BE2C (cell line): ENCODE data around the gene AMZ2. TPM values are rescaled to one million over a fixed set of nuclear protein-coding genes. Genes with fewer than 3 reads are reported as not detected.
"Not testable (repeated sequence)": the region's sequence is repeated elsewhere in the genome, so short reads cannot be mapped to it uniquely, and the experiment has no call there.

ENCODE experiments used
- DNase-seq: peaks from one replicate; pipeline ENCODE4 v3.0.0-alpha.2; 2020
- H3K27me3 ChIP-seq: fragments of 250-450 bp; sonication (Bioruptor Pico); 2 replicates; pipeline ENCODE4 v1.5.1; 2020; ENCODE audit warnings: mild to moderate bottlenecking
- H3K36me3 ChIP-seq: fragments of 250-450 bp; sonication (Bioruptor Pico); 2 replicates; pipeline ENCODE4 v1.5.1; 2020; ENCODE audit warnings: mild to moderate bottlenecking
- H3K4me1 ChIP-seq: fragments of 250-450 bp; sonication (Bioruptor Pico); 2 replicates; pipeline ENCODE4 v1.5.1; 2020
- H3K4me3 ChIP-seq: 2 replicates; pipeline ENCODE4 v1.5.1; 2011; ENCODE audit warnings: low read depth, low read length
- H3K9me3 ChIP-seq: fragments of 250-450 bp; sonication (Bioruptor Pico); 2 replicates; pipeline ENCODE4 v1.5.1; 2020
- CTCF ChIP-seq: IDR thresholded peaks from 2 replicates; pipeline ENCODE4 v1.5.1; 2012; ENCODE audit warnings: mild to moderate bottlenecking, low read depth, low read length
- polyA plus RNA-seq: library from polyadenylated mRNA; unstranded; fragments of >200 nt; gene quantifications from one replicate; pipeline ENCODE4 v1.2.1, GENCODE V29; 2012; ENCODE audit warnings: low read depth, missing spikeins; ENCODE audit not compliant: insufficient read length, insufficient read depth

AMZ2 gene, protein sequence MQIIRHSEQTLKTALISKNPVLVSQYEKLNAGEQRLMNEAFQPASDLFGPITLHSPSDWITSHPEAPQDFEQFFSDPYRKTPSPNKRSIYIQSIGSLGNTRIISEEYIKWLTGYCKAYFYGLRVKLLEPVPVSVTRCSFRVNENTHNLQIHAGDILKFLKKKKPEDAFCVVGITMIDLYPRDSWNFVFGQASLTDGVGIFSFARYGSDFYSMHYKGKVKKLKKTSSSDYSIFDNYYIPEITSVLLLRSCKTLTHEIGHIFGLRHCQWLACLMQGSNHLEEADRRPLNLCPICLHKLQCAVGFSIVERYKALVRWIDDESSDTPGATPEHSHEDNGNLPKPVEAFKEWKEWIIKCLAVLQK
- polyA plus RNA-seq, result 64.2 TPM

GRCh38 chr17:68247445-68248198, at the start of gene AMZ2:
AMZ2 (plus strand) TSS chr17:68248043; CDS start chr17:68250188, 2,145 bp downstream.
- Histone ChIP-seq H3K4me3 (peak within 1 kb of the TSS; percentile 77), H3K9me3 (no peaks in the 10 kb centered on the region), H3K27me3 (no peaks in the 10 kb centered on the region), H3K36me3 (no peaks in the 10 kb centered on the region), H3K4me1 (no peaks in the 10 kb centered on the region)
- DNase-seq, result peak; percentile 97
- TF ChIP-seq CTCF, result no peak

DNA sequence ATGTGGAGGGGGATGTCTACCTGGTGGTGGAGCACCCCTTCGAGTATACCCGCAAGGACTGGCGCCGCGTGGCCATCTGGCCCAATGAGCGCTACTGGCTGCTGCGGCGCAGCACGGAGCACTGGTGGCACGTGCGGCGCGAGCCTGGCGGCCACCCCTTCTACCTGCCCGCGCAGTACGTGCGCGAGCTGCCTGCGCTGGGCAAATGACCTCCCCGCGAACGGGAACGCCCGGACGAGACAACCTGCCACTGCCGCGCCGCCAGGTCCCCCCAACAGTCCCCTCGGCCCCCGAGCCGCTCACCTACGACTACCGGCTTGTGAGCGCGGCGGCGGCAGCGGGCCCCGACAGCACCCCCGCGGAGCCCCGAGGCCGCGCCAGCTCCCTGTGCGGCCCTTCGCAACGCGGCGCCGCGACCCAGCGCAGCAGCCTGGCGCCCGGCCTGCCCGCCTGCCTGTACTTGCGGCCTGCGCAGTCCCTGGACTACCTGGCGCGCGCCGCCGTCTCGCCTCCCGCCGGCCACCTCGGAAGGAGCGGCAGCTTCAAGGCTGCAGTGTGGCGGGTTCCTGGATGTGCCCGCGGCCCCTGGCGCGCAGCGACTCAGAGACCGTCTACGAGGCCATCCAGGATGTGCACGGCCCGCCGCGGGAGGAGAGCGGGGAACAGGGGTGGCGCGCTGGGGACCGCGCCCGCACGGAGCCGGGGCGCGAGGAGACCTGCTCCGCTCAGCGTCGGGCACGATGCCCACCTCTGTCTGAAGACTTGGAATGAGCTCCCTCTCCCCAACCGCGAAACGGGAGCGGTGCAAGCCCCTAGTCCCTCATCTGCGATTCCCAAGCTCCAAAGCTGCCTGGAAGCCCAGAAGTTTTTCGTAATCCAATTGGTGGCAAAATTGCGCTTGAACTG, 48.7 kb upstream of the AMZ2 start:
- no peaks in the 10 kb centered on the region for H3K4me1 ChIP-seq
- H3K4me3 ChIP-seq, result no peak overlapping the region
- TF ChIP-seq CTCF, result no peak
- H3K36me3 ChIP-seq, result no peaks in the 10 kb centered on the region
- H3K9me3 ChIP-seq, result no peaks in the 10 kb centered on the region
- no peak for DNase-seq
- peaks cover 61% of the 10 kb centered on the region for H3K27me3 ChIP-seq

DNA sequence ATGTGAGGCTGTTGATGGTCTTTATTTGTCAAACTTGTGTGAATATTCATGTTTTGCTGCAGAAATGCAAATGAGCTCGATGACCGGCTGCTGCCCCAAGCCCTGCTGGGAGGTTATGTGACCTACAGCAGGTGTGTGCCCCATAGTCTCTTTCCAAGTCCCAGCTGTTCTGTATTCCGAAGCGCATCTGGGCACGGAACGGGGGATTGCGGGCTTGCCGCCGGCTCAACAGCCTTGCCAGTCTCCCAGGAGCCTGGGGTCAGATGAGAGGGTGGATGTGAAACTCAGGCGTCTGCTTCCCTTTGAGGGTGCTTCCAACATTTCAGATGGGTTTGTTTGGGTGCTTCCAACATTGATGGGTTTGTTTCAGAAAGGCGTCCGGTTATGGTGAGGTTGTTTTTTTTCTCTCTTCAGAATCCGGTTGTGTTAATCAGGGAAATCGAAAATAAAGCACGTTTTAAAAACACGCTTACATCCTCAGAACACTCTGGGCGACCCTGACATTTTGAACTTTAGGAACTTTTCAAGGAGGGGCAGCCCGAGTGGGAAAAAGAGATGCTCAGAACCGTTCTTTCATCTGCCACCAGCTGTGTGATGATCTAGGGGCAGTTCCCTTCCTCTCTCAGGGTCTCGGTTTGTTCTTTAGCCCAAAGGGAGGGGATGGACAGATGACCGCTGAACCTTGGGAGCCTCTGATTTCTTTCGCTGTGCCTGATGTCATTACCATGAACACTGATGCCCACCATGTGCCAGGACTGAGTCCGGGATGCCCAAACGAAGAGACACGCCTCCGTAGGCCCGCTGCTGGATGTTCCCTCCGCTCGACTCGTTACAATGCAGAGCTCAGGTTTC, 47.8 kb upstream of the AMZ2 start:
- DNase-seq, result no peak
- Histone ChIP-seq H3K36me3 (no peaks in the 10 kb centered on the region), H3K9me3 (no peaks in the 10 kb centered on the region), H3K4me3 (peak overlapping the region; percentile 26), H3K27me3 (peaks cover 60% of the 10 kb centered on the region), H3K4me1 (no peaks in the 10 kb centered on the region)
- TF ChIP-seq CTCF, result no peak

GRCh38 chr17:68200689-68201417, 47.0 kb upstream of the AMZ2 start:
- Histone ChIP-seq H3K4me3 (peak overlapping the region; percentile 26), H3K9me3 (no peaks in the 10 kb centered on the region), H3K36me3 (no peaks in the 10 kb centered on the region), H3K27me3 (peaks cover 53% of the 10 kb centered on the region), H3K4me1 (no peaks in the 10 kb centered on the region)
- peak; percentile 92 for DNase-seq
- TF ChIP-seq CTCF, result peak; percentile 86

DNA sequence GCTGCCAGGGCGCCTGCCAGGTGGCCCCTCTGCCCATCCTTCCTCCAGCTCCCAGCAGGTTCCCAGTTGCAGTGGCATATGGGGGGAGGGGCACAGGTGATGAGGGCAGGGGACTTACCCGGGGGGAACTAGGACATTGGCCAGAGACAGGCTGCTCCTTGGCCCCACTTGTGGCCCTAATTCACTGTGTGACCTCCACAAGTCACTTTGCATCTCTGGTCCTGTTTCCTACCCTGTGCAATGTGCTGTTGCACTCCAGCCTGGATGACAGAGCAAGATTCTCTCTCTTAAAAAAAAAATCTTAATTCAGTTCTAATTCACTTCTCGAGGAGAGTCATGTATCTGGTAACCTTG, 46.4 kb upstream of the AMZ2 start:
- H3K4me1 ChIP-seq, DNase-seq: not testable (repeated sequence)
- peaks cover 49% of the 10 kb centered on the region for H3K27me3 ChIP-seq

GRCh38 chr17:68202321-68202720, 45.5 kb upstream of the AMZ2 start:
- not testable (repeated sequence) for DNase-seq, H3K4me1 ChIP-seq, H3K9me3 ChIP-seq, H3K4me3 ChIP-seq, H3K36me3 ChIP-seq
- peaks cover 39% of the 10 kb centered on the region for H3K27me3 ChIP-seq

More for the DNA sequence above, 46.4 kb upstream of the AMZ2 start:
- H3K36me3 ChIP-seq, H3K9me3 ChIP-seq: not testable (repeated sequence)
- peak overlapping the region; percentile 26; the same call in 1 of the 2 replicates for H3K4me3 ChIP-seq
